B cell (primary cell): ENCODE results near the gene UGT2B17.

ENCODE experiments used
- CTCF ChIP-seq: fragments of 200-600 bp; IDR thresholded peaks from one replicate; pipeline ENCODE4 v1.8.0; 2022; ENCODE audit warnings: antibody characterized with exemption, mild to moderate bottlenecking
- EZH2 ChIP-seq: IDR thresholded peaks from 2 replicates; pipeline ENCODE4 v1.6.1; 2012; ENCODE audit warnings: borderline replicate concordance, low read depth, mild to moderate bottlenecking, moderate library complexity, low read length; ENCODE audit not compliant: insufficient read depth, poor library complexity, severe bottlenecking

DNA sequence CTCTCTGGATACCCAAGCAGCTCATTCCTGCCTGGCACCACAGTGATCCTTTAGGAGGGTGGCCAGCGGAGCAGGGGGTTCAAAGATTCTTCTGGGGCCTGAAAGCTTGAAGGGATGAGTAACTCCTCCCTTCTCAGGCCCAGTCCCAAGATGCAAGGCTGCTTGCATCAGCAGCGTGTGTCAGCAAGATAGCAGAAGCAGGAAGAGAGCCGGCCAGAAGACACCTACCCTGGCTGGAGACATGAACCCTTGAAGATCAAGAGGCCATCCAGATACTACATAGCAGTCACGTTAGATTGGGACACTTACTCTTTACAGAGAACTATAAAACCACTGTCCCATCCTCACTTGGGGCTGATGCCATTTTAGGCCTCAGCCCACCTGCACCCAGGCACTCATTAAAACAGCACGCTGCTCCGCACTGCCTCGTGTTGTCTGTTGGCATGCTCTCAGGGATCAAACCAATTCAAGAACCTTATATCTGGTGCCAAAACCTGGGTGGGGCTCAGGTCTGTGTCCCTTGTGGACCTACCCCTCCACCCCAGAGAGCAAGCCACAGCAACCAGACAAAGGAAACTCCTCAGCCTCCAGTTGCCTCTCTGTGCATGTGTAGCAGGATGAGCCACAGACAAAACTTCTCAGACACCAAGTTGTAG lies 6.5 kb downstream of the UGT2B17 start:
- no peak for TF ChIP-seq CTCF
- no peak for TF ChIP-seq EZH2
